Measurements from ENCODE around the gene CEACAM4. TPM values are rescaled to one million over a fixed set of nuclear protein-coding genes. Genes with fewer than 3 reads are reported as not detected.
"Not testable (repeated sequence)": the region's sequence is repeated elsewhere in the genome, so short reads cannot be mapped to it uniquely, and the experiment has no call there.

Gene CEACAM4
- polyA plus RNA-seq (2013, experiment 1 of 2; ENCODE audit: insufficient read length), result not detected
- not detected for polyA plus RNA-seq (2013, experiment 2 of 2; ENCODE audit: insufficient read length)

- DNase-seq, result no peak
These were observed at the start of gene CEACAM4 for GRCh38 chr19:41626877-41627276. Gene CEACAM4 (minus strand): TSS chr19:41627074. CDS start chr19:41626963, 111 bp downstream.

GRCh38 chr19:41671486-41671885, 44.6 kb upstream of the CEACAM4 start:
- no peak for DNase-seq

GRCh38 chr19:41670755-41671154, 43.9 kb upstream of the CEACAM4 start:
- DNase-seq, result no peak

- no peak for DNase-seq
These were observed 41.4 kb upstream of the CEACAM4 start for GRCh38 chr19:41668315-41668714.

- DNase-seq, result no peak
These were observed 39.2 kb upstream of the CEACAM4 start for GRCh38 chr19:41666075-41666474.

- DNase-seq, result no peak
These were observed 30.3 kb upstream of the CEACAM4 start for GRCh38 chr19:41657157-41657556.

GRCh38 chr19:41656756-41657155, 29.9 kb upstream of the CEACAM4 start:
- not testable (repeated sequence) for DNase-seq

GRCh38 chr19:41652250-41652649, 25.4 kb upstream of the CEACAM4 start:
- DNase-seq, result no peak

- no peak for DNase-seq
These were observed 23.0 kb upstream of the CEACAM4 start for GRCh38 chr19:41649827-41650226.

- DNase-seq, result no peak
These were observed 19.8 kb upstream of the CEACAM4 start for GRCh38 chr19:41646589-41647204.

- DNase-seq, result peak; percentile 42
These were observed 15.1 kb upstream of the CEACAM4 start for GRCh38 chr19:41641879-41642485.

- no peak for DNase-seq
These were observed 11.8 kb upstream of the CEACAM4 start for GRCh38 chr19:41638641-41639081.

- DNase-seq, result no peak
These were observed 10.6 kb upstream of the CEACAM4 start for GRCh38 chr19:41637484-41637883.

- DNase-seq, result no peak
These were observed 1.2 kb upstream of the CEACAM4 start for GRCh38 chr19:41627966-41628675.

GRCh38 chr19:41626278-41626677, 596 bp downstream of the CEACAM4 start:
- DNase-seq, result no peak

GRCh38 chr19:41624937-41625336, 1.9 kb downstream of the CEACAM4 start:
- DNase-seq, result no peak

GRCh38 chr19:41624515-41624914, 2.4 kb downstream of the CEACAM4 start:
- DNase-seq, result no peak

GRCh38 chr19:41623360-41623759, 3.5 kb downstream of the CEACAM4 start:
- no peak for DNase-seq

- no peak for DNase-seq
These were observed 5.2 kb downstream of the CEACAM4 start for GRCh38 chr19:41621654-41622053.

GRCh38 chr19:41621226-41621625, 5.6 kb downstream of the CEACAM4 start:
- no peak for DNase-seq

- DNase-seq, result no peak
These were observed 6.7 kb downstream of the CEACAM4 start for GRCh38 chr19:41620171-41620570.

- DNase-seq, result no peak
These were observed 7.8 kb downstream of the CEACAM4 start for GRCh38 chr19:41619018-41619556.

All from fibroblast of skin of back (primary cell).